HG03159 (cell line): ENCODE data around the gene ZBTB7A.
"Not testable (repeated sequence)": the region's sequence is repeated elsewhere in the genome, so short reads cannot be mapped to it uniquely, and the experiment has no call there.

Source experiments
- ATAC-seq: cut with Tn5 transposase; IDR thresholded peaks from one replicate; pipeline ENCODE4 v1.9.1; 2021; ENCODE audit warnings: mild to moderate bottlenecking, moderate library complexity; ENCODE audit not compliant: unreplicated experiment

Gene ZBTB7A

DNA sequence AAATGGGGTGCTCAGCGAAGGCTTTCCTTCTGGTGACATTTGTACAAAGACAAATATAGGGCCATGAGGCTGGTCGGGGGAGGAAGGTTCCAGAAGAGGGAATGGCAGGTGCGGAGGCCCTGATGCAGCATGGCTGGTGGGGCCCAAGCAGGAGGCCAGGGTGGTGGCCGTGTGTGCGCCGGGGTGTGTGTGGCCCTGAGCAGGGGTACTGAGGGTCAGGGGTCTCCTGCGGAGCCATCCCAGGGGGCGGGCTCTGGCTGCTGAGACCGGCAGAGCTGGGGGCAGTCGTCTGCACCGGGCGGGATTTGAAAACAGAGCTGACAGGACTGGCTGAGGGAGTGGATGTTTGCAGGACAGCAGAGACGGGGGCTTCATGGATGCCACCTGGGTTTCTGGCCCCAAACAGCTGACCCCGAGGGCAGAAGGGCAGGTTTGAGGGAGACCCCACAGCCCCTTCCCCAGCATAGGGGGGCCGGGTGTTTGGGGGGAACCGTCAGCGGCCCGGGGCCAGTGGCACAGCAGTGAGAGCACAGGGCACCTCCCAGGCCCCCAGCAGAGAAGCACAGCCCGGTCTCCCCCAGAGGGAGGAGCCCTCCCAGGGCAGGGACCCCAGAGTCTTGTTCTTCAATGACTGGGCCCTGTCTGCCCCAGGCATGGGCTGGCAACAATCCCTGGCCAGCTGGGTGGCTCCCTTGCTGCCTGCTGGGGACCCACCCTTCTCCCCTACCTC is 47.8 kb downstream of the ZBTB7A start:
- ATAC-seq: no peak

GRCh38 chr19:4018140-4018613 is 48.5 kb downstream of the ZBTB7A start:
- no peak for ATAC-seq

DNA sequence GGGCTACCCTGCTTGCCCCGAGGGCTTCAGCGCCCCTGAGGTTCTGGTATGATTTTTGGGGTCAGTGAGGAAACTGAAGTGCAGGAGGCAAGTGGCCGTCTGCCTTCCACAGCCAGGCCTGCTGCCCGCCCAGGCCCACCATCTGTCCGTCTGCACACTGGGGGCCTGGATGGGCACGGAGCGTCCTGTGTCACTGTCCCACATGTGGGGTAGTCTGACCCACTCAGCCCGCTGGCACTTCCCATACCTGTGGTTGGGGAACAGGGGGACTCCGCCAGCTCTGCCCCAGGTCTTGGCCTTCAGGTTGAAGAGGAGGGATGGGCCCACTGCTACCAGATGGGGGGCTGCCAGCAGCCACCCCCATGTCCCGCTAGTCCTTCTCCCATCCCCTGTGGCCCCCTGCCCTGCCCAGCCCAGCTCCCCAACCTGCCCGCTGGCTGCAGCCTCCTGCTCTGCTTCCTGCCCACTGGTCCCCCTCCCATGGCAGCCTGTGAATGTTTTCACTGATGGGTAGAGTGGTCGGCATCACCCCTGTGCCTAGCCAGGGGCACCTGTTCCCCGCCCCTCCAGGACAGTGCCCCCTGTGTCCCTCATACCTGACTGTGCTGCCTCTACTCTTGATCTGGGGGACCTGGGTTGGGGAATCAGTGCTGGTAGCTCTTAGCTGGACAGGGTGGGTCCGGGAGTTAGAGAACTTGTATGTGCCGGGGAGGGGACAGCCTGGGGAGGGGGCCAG is 49.6 kb downstream of the ZBTB7A start:
- no peak for ATAC-seq

- ATAC-seq: no peak
Observed at GRCh38 chr19:4016486-4016885, 50.2 kb downstream of the ZBTB7A start.

DNA sequence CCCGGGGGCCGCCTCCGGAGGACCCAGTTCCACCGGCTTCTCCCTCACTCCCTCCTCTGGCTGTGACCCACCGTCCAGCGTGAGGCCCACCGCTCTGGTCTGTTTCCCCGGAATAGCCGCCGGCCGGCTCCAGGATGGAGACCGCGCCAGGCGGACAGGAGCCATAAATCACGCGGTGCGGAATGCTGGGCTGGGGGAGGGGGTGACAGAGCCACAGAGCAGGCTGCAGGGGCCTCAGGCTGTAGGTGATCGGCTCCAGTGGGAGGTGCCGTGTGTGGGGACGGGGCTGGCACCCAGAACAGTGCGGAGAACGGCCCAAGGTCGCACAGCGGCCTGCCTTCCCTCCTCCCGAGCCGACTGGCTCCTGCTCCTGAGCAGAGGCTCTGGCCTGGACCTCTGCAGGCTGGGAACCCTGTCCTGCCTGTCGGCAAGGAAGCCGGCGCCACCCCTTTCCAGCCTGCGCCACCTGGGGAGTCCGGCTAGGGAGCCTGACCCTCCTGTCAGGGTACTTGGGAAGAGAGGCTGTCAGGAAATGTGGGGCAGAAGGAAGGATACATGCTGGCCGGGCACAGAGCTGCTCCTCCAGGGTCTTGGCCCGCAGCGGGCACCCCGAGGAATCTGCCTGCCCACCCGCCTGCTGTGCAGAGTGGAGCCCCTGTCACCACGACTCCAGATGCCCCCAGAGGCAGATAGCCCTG is 50.8 kb downstream of the ZBTB7A start:
- ATAC-seq: no peak

DNA sequence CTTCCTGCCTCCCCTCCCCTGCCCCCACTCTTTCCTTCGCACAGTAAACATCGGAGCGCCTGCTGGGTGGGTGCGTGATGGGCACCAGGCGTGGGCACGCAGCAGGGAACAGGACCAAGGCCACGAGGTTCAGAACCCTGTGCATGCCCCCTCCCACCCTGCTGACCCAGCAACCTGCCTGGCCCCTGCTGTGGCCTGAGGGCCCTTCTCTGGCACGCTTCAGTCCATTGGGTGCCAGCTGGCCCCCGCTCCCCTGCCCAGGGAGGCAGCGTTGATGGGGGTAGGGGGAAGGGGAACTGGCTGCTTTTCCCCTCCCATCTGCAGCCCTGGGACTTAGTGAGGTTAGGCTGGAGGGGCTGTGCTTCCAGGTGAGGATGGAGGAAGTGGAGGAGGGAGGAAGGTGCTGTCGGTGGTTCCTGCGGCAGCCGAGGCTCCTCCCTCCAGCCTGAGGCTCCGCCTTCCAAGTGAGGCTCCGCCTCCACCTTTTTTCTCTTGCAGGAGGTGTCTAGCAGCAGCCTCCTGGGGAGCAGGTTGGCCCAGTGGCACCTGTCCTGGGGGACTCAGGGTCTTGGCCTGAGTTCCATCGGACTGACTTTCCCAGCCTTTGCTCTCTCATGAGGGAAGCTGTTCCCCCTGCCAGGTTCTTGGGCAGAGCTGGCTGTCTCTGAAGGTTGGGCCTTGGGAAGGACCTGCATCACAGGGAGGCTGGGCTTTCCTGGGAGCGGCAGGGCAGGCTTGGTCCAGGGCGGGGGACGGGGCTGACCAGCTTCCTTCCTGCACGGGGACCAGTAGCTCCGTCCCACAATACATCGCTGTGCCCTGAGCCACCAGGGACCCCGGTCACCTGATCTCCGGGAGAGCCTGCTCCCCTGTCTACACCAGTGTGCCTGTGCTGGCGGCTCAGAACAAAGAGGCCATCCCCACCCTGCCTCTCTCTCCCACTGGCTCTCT is 51.9 kb downstream of the ZBTB7A start:
- no peak for ATAC-seq

DNA sequence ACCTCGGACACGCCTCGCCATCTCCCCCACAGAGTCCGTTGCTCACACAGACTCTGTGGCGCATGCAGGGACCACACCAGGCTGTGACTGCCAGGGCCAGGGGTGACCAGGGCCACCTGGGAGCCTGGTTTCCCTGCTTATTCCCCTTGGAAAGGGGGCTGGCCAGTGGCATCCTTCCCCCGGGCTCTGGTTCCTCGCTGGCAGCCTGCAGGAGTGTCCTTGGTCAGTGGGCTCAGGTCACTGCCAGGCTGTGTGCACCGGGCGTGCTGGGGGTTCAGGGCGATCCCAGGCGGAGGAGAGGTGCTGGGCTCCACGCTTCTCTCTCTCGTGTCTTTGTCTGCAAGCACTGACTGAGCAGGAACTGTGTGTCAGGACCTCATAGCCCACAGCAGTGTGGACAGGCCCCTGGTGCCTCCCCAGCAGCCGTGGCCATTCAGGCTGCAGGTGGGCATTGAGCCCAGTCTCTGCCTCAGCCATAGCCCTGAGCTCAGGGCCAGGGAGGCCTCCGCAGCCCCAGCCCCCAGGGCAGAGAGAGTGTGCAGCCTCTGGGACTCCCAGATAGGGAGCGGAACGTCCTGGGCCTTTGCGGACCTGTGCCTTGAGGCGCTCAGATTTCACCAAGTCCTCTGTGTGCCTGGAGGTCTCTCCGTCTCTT is 52.7 kb downstream of the ZBTB7A start:
- no peak for ATAC-seq

DNA sequence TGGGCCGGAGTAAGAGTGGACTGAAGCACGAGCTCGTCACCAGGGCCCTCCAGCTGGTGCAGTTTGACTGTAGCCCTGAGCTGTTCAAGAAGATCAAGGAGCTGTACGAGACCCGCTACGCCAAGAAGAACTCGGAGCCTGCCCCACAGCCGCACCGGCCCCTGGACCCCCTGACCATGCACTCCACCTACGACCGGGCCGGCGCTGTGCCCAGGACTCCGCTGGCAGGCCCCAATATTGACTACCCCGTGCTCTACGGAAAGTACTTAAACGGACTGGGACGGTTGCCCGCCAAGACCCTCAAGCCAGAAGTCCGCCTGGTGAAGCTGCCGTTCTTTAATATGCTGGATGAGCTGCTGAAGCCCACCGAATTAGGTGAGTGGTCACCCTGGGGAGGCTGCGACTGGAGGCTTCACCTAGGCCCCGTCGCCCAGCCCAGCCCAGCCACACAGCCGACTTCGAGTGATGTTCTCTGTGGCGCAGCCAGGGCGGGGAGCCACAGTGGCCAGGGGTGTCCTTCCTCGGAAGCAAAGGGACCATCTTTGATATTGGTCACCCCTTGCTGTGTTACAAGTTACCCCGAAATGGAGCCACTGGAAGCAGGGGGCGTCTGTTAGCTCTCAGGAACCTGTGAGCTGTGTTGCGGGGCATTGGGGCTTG is 53.6 kb downstream of the ZBTB7A start:
- ATAC-seq: no peak

DNA sequence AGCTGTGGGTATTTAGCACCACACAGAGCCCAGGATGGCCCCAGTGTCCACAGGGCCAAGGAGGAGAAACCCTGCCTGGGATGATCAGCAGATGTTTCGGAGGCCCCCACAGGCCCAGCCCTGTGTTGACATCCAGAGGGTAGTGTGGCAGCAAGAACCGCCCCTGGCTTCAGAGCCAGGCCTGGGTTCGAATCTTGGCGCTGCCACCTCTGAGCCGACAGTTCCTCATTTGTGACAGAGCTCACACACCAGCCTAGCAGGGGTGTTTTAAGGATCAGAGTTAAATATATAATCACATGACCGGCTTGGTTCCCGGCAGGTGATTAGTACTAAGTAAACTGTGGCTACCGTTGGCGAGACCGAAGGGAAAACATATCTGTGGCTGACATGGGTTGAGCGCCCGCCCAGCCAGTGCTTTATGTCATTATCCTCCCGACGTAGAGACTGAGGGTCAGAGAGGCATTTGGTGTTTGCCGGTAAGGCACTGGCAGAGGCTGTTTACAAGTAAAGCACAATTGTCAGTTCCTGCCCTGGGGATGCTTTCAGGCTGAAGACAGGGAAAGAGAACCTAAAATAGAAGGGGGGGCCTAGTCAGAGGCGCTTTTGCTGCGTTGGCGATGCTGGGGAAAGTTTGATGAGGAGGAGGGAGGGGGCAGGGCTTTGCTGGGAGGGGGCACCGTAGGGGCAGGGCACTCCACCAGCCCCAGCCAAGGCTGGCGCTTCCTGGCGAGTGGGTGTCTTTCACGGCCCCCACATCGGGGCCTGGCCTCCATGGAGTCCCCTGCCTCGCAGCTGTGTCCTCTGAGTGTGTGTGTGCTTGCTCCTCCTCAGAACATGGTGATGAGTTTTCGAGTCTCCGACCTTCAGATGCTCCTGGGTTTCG is 54.4 kb downstream of the ZBTB7A start:
- ATAC-seq: no peak

DNA sequence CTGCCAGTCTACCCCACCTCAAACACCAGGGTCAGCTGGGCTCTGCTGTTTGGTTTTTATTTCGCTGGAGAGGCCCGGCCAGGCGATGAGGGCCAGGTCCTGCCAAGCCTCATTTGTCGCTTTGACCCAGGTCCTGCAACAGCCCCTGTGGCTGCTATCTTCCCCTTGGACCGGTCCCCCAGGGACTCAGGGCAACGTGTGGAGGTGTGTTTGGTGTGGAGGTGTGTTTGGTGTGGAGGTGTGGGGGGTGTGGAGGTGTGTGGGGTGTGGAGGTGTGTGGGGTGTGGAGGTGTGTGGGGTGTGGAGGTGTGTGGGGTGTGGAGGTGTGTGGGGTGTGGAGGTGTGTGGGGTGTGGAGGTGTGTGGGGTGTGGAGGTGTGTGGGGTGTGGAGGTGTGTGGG is 55.3 kb downstream of the ZBTB7A start:
- not testable (repeated sequence) for ATAC-seq

DNA sequence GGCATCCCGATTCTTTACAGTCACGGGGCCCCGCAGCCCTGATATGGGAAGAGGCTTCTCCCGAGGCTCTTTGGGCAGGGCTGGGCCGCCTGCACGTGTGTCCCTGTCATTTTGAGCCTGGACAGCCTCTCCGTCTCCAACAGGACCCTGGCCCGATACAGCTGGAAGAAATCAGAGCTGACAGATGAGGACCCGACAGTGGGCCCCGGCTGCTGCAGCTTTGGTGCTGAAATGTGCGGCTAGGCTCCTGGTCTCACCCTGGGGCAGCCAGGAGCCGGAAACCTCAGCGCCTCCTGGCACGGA is 55.9 kb downstream of the ZBTB7A start:
- ATAC-seq: no peak

DNA sequence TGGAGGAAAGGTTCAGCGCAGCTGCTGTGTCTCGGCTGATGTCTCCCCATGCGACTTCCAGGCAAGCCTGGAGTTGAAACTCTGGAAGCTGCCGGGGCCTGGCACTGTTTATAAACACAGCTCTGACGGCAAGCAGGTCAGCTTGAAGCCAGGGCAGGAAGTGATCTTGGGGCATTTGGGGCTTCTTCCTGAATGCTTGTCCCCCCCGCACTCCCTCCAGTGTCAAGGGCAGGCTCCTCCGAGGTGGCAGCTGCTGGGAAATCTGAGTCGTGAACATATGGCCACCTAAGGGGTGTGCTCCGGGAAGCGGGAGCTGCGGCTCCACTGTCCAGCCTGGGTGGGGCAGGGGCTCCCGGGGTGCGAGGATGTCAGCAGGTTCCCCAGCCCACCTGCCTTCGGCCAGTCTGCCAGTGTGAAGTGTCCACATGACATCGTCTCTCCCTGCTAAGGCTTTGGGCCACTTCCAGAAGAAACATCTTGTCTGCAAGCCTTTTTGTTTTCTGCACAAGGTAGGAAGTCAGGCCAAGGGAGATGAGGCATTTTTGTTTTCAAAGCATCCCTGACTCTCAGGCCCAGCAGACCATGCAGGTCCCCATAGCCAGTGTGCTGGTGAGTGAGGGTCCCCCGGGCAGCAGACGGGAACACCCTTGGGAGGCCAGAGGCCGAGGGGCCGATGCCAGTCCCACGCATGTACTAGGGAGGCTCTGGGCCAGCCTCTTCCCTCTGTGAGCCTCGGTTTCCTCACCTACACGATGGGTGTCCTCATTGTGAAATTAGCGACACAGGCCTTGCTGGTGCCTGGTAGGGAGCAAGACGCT is 56.5 kb downstream of the ZBTB7A start:
- no peak for ATAC-seq

DNA sequence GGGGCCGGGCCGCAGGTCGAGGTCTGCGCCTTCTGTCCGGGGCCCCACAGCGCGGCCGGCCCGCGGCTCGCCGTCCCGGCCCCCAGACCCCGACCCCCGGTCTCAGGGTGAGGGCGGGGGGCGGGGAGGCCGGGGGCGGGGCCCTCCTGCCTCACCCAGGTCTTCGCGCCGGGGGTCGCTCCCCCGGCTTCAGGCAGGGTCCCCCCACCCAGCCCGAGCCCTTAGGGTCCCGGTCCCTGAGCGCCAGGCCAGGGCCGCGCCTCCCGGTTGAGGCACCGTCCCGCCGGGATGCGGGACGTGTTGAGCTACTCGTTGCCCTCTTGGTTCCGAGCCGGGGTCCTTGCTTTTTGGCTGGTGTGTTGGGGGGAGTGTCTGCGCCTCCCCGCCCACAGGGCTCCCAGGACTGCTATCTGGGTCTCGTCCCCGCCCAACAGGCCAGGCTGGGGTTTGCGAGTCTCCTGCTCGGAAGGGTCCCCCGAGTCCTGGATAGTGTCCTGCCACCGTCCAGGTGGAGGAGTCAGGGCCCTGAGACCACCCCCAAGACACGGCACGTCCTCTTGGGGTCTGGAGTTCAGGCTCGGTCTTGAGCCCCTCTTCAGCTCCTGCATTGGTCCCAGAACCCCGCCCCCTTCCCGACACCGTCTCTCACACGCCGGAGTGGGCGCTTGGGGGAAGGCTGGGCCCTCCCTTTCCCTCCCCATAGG is 58.7 kb downstream of the ZBTB7A start:
- ATAC-seq: no peak

- ATAC-seq: peak; percentile 81
Observed at GRCh38 chr19:4007021-4007835, 59.5 kb downstream of the ZBTB7A start, which contains the start of gene PIAS4. Gene PIAS4, plus strand, starts transcription at chr19:4007736. Its CDS starts 25 bp downstream, at chr19:4007761.

DNA sequence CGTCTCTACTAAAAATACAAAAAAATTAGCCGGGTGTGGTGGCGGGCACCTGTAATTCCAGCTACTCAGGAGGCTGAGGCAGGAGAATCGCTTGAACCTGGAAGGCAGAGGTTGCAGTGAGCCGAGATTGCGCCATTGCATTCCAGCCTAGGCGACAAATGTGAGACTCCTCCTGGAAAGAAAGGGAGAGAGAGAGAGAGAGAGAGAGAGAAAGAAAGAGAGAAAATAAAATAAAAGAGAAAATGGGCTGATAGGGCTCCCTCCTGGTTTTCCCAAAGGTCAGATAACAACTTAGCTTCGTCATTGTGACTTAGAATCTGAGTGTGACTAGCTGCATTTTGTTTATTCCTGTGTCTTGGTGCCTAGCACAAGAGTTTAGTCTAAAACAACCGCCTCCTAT is 61.3 kb downstream of the ZBTB7A start:
- ATAC-seq: not testable (repeated sequence)

- not testable (repeated sequence) for ATAC-seq
Observed at GRCh38 chr19:4000798-4001197, 65.9 kb downstream of the ZBTB7A start.
